Memory B cell (primary cell): ENCODE results near the gene ELMO1.

ENCODE experiments used
- ATAC-seq: fragments of 150-1000 bp; cut with Tn5 transposase; 2 replicates; pipeline ENCODE4 v1.10.0; 2021; ENCODE audit warnings: low read depth, mild to moderate bottlenecking, moderate library complexity
- DNase-seq, 2 donors: peaks; one replicate each; pipeline ENCODE4 v3.0.0; 2022; ENCODE audit warnings: low spot score in 2 of 2
- H3K27ac Mint-ChIP-seq: one replicate; pipeline ENCODE4 v1.8.0; 2022; ENCODE audit warnings: mild to moderate bottlenecking, moderate library complexity, mixed read lengths
- H3K27me3 Mint-ChIP-seq: one replicate; pipeline ENCODE4 v1.8.0; 2022; ENCODE audit warnings: mixed read lengths
- H3K36me3 Mint-ChIP-seq: one replicate; pipeline ENCODE4 v1.8.0; 2022; ENCODE audit warnings: mild to moderate bottlenecking, mixed read lengths
- H3K4me1 Mint-ChIP-seq: one replicate; pipeline ENCODE4 v1.8.0; 2022; ENCODE audit warnings: mixed read lengths
- H3K4me3 Mint-ChIP-seq: one replicate; pipeline ENCODE4 v1.8.0; 2022; ENCODE audit warnings: mild to moderate bottlenecking, moderate library complexity, mixed read lengths
- H3K9me3 Mint-ChIP-seq: one replicate; pipeline ENCODE4 v1.8.0; 2022; ENCODE audit warnings: mixed read lengths

Gene ELMO1

DNA sequence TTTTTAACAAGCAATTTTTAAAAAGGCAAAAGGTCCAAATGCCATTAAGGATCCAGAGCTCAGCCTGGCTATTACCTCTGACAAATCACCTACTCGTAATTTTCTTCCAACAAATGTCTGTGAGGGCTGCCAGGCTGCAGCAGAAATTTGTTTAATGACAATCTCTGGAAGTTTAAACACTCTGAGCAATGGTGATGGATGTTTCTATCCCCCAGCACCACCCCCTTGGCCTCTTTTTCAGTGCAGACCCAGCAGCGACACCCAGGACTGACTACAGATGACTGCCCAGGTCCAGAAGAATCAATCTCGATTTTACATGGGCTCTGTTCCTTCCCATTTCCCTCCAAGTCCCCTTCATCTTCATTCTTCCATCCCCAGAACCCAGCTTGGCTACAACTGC, 523.0 kb downstream of the ELMO1 start:
- H3K4me3 Mint-ChIP-seq = no peak overlapping the region
- H3K27me3 Mint-ChIP-seq = no peaks in the 10 kb centered on the region
- DNase-seq (no peak), ATAC-seq (no peak)
- peaks cover 2% of the 10 kb centered on the region for H3K9me3 Mint-ChIP-seq
- H3K4me1 Mint-ChIP-seq = peaks cover 6% of the 10 kb centered on the region
- peaks cover 28% of the 10 kb centered on the region for H3K36me3 Mint-ChIP-seq
- H3K27ac Mint-ChIP-seq = no peak overlapping the region

DNA sequence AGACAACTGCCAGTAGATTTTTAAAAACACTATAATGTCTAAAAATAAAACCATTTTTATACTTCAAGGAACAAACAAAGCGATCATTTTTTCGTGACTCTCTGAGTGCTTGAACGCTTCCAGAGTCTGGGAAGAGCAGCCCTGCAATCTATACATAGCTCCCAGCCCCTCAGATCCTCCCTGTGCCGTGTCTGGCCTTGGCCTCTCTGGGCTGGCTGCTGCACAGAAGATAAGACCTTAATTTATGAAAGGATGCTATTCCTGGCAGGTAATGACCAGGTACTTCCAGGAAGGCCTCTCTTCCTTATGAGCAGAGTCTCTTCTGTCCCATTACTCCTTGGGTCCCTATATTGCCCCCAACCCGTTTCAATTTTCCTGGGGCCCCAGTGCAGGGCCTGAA, 523.5 kb downstream of the ELMO1 start:
- DNase-seq = no peak
- Mint-ChIP-seq H3K4me1 (peaks cover 6% of the 10 kb centered on the region), H3K9me3 (peaks cover 2% of the 10 kb centered on the region), H3K27me3 (no peaks in the 10 kb centered on the region), H3K4me3 (no peak overlapping the region), H3K27ac (no peak overlapping the region), H3K36me3 (peaks cover 29% of the 10 kb centered on the region)
- ATAC-seq = no peak

DNA sequence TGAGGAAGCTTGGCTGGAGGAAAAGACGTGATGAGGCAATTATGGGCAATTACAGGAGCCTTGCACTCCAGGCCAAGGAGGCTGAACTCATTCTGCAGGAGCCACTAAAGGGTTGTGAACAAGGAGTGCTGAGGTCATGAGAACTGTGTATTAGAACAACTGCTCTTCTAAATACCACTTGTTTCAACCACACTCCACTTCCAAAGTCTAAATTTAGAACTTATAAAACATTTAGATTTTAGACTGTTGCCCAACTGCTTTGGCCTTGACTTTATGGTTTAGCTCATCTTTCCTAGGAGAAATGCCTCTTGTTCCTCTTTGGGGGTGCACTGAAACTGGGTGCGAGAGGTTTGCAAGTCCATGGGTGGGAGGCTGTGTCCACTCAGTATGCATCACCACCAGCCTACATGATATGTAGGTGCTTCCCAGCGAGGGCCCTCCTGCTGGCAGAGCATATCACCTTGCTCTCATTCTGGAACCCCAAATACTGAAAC, 524.7 kb downstream of the ELMO1 start:
- DNase-seq (no peak), ATAC-seq (no peak)
- Mint-ChIP-seq H3K4me1 (peaks cover 6% of the 10 kb centered on the region), H3K27ac (no peak overlapping the region), H3K36me3 (peaks cover 34% of the 10 kb centered on the region), H3K27me3 (no peaks in the 10 kb centered on the region), H3K4me3 (no peak overlapping the region), H3K9me3 (peaks cover 2% of the 10 kb centered on the region)

DNA sequence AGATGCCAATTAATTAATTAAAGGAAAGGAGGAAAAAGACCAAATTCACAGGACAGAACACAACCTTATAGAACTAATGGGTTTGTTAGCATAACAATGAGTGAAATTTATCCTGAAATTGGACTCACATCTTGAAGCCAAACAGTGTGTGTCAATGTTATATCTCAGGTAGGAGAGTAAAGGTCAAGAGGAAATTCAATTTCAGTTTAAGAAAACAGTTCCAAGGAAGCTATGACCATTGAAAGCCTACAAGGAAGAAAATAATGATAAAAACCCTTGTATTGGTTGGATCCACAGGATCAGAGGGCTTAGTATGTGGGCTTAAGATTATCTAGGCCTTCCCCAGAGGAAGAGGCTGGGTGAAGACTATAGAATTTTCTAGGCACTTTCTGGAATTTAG, 525.5 kb downstream of the ELMO1 start:
- no peak for DNase-seq
- Mint-ChIP-seq H3K4me1 (peaks cover under 1% of the 10 kb centered on the region), H3K36me3 (peaks cover 32% of the 10 kb centered on the region), H3K27ac (no peak overlapping the region), H3K4me3 (no peak overlapping the region), H3K27me3 (no peaks in the 10 kb centered on the region), H3K9me3 (peaks cover 2% of the 10 kb centered on the region)
- no peak for ATAC-seq

DNA sequence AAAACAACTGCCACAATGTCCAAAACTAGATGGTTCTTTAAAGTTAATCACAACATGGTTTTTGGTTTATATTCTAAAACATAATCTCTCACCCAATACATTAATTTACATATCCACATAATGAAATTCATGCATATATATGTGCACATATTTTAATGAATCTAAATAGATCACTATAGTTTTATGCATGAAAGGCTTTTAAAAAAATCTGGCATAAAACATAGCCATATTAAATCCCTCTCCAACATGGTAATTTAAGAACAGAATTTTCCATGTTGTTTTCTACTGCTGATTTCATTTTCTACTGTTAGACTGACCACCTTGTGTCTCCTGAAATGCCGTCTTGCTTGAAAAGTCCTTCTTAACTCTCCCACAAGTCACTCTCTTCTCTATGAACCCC, 528.2 kb downstream of the ELMO1 start:
- no peak overlapping the region for H3K4me3 Mint-ChIP-seq
- H3K36me3 Mint-ChIP-seq = peaks cover 34% of the 10 kb centered on the region
- peaks cover 2% of the 10 kb centered on the region for H3K9me3 Mint-ChIP-seq
- ATAC-seq (no peak), DNase-seq (no peak)
- no peak overlapping the region for H3K27ac Mint-ChIP-seq
- H3K4me1 Mint-ChIP-seq = no peaks in the 10 kb centered on the region
- H3K27me3 Mint-ChIP-seq = no peaks in the 10 kb centered on the region

DNA sequence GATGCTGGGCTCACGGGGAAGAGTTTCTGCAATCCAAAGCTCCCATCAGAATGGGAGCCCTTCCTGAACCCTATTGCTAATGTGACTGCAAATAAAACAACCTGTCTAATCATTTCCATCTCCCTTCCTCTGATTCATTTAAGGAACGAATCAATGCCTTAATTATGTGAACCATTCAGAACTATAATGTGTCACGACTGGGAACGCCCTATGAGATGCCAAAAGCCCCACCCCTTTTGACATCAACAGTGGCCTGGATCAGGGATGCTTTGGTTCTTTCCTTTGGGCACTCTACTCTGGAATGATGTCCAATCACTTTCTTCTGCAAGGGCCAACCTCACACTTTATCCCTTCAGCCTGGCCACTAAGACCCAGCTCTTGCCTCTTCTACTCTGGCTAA, 528.9 kb downstream of the ELMO1 start:
- no peak for ATAC-seq

DNA sequence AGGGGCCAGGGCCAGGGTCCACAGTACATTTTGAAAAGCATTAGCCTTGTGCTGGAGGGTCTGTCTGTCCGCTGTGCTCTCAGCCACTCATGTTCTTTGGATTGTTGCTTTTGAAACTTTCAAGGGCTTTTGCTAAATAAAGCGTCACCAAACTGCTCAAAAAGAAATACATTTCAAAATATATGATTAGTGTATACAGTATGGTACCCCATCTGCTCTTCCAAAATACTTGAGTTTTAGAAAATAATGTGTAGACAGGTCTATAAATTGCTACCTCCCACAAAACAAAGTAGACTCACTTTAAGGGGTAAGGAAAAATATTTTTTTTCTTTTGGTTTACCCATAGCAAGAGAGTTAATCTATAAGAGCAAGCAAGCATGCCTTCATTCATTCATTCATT, 530.1 kb downstream of the ELMO1 start:
- Mint-ChIP-seq H3K27me3 (no peaks in the 10 kb centered on the region), H3K9me3 (peaks cover 2% of the 10 kb centered on the region), H3K4me3 (no peak overlapping the region), H3K4me1 (no peaks in the 10 kb centered on the region), H3K36me3 (peaks cover 29% of the 10 kb centered on the region), H3K27ac (no peak overlapping the region)
- DNase-seq = no peak
- ATAC-seq = no peak

More for the DNA sequence above, 528.9 kb downstream of the ELMO1 start:
- Mint-ChIP-seq H3K27ac (no peak overlapping the region), H3K4me1 (no peaks in the 10 kb centered on the region), H3K9me3 (peaks cover 2% of the 10 kb centered on the region), H3K27me3 (no peaks in the 10 kb centered on the region), H3K36me3 (peaks cover 33% of the 10 kb centered on the region), H3K4me3 (no peak overlapping the region)
- DNase-seq = no peak

DNA sequence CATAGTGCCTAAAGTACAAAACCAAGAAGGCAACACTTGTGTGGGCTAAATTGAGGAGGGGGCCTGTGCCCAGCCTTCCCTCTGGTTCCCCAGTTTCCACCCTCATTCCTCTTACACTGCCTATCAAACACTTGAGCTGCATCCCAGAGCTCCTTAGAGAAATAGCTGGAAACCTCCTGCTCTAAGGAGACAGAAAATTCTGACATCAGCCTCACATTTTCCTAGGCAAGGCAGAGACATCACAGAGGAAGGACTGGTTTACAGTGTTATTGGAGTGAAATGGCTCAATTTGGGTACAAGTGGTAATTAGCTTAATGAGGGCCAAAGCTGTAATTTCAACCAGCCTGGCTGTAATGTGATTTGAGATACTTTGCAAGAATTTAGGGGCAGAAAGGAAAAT, 532.0 kb downstream of the ELMO1 start:
- H3K4me3 Mint-ChIP-seq = no peak overlapping the region
- ATAC-seq (no peak), DNase-seq (no peak)
- no peaks in the 10 kb centered on the region for H3K9me3 Mint-ChIP-seq
- H3K4me1 Mint-ChIP-seq = no peaks in the 10 kb centered on the region
- H3K36me3 Mint-ChIP-seq = peaks cover 33% of the 10 kb centered on the region
- H3K27ac Mint-ChIP-seq = peak overlapping the region; percentile 55
- H3K27me3 Mint-ChIP-seq = no peaks in the 10 kb centered on the region

DNA sequence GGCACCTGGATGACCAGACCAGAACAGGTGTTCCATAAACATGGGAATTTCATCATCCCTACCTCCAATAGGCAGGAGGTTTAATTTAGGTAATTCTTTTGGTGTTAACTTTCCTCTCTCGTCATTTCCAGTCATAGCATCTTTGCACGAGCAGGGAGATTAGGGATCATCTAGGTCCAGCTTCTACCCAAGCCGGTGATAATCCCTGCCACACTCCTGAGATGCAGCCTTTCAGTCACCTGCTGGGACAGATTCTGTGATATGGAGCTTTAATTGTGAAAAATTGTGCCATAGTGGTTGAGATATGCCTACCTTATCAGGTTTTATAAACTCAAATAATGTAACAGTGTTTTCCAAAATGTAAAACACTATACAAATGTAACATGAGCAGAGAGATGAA, 532.5 kb downstream of the ELMO1 start:
- H3K27ac Mint-ChIP-seq = peak overlapping the region; percentile 55
- peaks cover 34% of the 10 kb centered on the region for H3K36me3 Mint-ChIP-seq
- DNase-seq (no peak), ATAC-seq (no peak)
- H3K9me3 Mint-ChIP-seq = no peaks in the 10 kb centered on the region
- H3K4me1 Mint-ChIP-seq = no peaks in the 10 kb centered on the region
- no peaks in the 10 kb centered on the region for H3K27me3 Mint-ChIP-seq
- H3K4me3 Mint-ChIP-seq = no peak overlapping the region

DNA sequence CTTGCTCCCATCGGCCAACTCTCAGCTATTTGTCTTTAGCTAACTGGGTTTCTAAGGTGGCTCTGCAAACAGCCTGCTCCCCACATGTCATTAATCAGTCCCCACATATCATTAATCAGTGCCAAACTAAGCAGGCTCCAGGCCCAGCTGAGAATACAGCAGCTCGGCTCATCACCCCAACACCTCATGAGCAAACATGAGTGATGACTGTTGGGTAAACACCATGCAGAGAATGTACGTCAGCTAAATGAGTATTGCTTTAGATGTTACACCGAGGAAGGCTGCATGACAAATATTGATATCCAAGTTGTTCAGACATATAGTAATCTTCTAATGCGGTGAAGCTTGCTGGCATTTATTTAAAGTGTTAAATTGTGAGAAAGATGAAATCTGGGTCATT, 536.9 kb downstream of the ELMO1 start:
- DNase-seq = no peak
- no peak for ATAC-seq
- H3K27me3 Mint-ChIP-seq = no peaks in the 10 kb centered on the region
- peak overlapping the region; percentile 62 for H3K27ac Mint-ChIP-seq
- no peaks in the 10 kb centered on the region for H3K9me3 Mint-ChIP-seq
- no peak overlapping the region for H3K4me3 Mint-ChIP-seq
- H3K36me3 Mint-ChIP-seq = peaks cover 47% of the 10 kb centered on the region
- peaks cover 13% of the 10 kb centered on the region for H3K4me1 Mint-ChIP-seq

DNA sequence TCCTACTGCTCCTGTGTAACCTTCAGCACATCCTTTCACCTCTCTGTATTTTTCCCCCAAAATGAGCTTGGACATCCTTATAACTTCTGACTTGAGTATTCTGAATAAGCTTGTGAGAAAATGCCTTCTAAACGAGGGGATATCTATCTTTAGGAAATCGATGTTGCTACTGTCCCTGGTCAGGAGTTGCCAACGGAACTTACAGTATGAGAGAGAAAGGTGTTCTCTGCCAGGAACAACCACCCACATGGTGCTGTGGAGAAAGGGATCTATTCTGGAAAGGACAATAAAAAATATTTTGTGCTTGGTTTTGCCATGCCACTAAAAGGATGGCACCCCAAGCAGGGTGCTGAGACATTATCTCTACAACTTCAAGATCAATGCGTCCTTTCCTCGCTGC, 537.8 kb downstream of the ELMO1 start:
- ATAC-seq (no peak), DNase-seq (no peak)
- H3K27ac Mint-ChIP-seq = no peak overlapping the region
- peaks cover 13% of the 10 kb centered on the region for H3K4me1 Mint-ChIP-seq
- H3K27me3 Mint-ChIP-seq = no peaks in the 10 kb centered on the region
- no peaks in the 10 kb centered on the region for H3K9me3 Mint-ChIP-seq
- no peak overlapping the region for H3K4me3 Mint-ChIP-seq
- peaks cover 44% of the 10 kb centered on the region for H3K36me3 Mint-ChIP-seq

DNA sequence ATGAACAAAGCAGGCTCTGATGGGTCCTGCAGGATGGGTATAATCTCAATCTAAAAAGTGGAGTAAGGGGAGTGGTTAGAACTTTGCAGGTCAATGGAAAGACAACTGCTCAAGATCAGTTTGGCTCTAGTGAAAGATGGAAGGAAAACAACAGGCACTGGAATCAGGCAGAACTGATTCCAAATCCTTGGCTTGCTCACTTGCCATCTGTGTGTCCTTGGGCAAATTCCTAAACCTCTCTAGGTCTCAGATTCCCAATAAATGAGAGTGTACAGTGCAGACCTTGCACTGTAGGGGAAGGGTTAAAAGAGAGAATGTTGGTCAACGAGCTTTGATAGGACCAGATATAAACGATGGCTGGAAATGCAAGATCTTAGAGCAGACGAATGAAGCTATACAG, 538.3 kb downstream of the ELMO1 start:
- ATAC-seq = no peak

DNA sequence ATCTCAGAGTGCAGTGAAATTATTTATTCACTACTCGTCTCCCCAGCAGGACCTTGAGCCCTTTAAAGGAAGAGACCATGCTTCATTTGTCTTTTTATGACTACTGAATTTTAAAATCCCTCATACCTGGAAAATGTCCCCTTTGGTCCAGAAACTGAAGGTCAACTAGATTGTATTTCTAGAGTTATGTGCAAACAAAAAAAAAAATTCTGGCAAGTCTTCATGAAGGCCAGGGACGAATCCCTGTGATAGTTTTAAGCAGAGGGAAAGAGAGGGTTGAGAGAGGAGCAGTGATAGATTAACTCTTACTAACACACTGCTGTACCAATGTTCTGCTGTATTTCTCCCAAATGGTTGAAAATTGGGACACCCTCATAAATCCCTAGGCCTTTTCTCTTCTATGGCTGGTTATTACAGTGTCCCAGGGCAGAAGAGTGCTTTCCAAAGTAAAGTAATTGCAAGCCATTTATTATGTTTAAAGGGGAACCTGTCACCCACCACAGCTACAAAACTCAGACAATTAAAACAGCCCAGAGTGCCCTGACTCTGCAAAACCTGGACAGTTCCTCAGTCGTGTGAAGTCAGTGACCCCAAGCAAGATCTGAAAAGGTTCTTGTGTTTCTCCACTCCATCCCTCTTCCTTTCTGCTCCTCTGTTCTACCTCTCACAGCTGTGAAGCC, 541.6 kb downstream of the ELMO1 start:
- ATAC-seq (no peak), DNase-seq (no peak)
- no peaks in the 10 kb centered on the region for H3K9me3 Mint-ChIP-seq
- no peaks in the 10 kb centered on the region for H3K27me3 Mint-ChIP-seq
- peaks cover 47% of the 10 kb centered on the region for H3K36me3 Mint-ChIP-seq
- H3K4me3 Mint-ChIP-seq = no peak overlapping the region
- no peak overlapping the region for H3K27ac Mint-ChIP-seq
- peaks cover 16% of the 10 kb centered on the region for H3K4me1 Mint-ChIP-seq

More for the DNA sequence above, 538.3 kb downstream of the ELMO1 start:
- H3K27me3 Mint-ChIP-seq = no peaks in the 10 kb centered on the region
- H3K27ac Mint-ChIP-seq = no peak overlapping the region
- no peaks in the 10 kb centered on the region for H3K9me3 Mint-ChIP-seq
- H3K36me3 Mint-ChIP-seq = peaks cover 40% of the 10 kb centered on the region
- no peak for DNase-seq
- H3K4me1 Mint-ChIP-seq = peaks cover 13% of the 10 kb centered on the region
- no peak overlapping the region for H3K4me3 Mint-ChIP-seq

DNA sequence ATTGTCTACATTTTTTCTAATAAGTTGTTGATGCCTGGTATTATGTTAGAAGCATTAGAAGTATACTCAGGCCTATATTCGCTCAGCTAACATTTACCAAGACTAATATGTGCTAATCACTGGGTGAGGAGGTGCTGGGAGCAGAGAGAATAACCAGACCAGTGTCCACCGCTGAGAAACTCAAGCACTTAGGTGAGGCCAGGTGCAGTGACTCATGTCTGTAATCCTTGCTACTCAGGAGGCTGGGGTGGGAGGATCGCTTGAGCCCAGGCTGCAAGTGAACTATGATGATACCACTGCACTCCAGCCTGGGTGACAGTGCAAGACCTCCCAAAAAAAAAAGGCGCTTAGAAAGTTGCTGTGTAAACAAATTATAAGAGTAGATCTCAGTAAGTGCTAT, 542.2 kb downstream of the ELMO1 start:
- Mint-ChIP-seq H3K4me1 (peaks cover 16% of the 10 kb centered on the region), H3K36me3 (peaks cover 42% of the 10 kb centered on the region), H3K27ac (no peak overlapping the region), H3K27me3 (no peaks in the 10 kb centered on the region), H3K4me3 (no peak overlapping the region), H3K9me3 (no peaks in the 10 kb centered on the region)
- no peak for DNase-seq
- no peak for ATAC-seq

DNA sequence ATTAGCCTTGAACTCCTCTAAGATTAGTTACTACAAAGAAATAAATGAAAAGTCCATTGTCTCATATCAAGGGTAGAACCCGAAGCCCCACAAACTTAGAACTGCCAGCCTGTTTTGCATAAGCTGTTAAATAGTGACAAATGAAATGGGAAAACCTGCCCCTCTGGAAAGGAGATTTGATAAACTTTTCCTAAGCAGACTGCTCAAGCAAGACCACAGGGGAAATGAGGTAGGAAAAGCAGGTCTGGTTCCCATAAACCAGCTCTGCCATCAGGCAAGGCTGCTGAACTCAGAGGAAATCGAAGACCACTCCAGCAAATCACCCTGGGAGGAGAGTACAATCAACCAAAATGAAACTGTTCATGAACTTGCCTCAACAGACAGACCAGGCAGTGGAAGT, 542.8 kb downstream of the ELMO1 start:
- Mint-ChIP-seq H3K27ac (no peak overlapping the region), H3K4me1 (peaks cover 14% of the 10 kb centered on the region), H3K9me3 (no peaks in the 10 kb centered on the region), H3K4me3 (no peak overlapping the region), H3K27me3 (no peaks in the 10 kb centered on the region), H3K36me3 (peaks cover 40% of the 10 kb centered on the region)
- ATAC-seq (no peak), DNase-seq (no peak)
